Astrocyte (in vitro differentiated cells and primary cell): Measurements from ENCODE around the gene RILPL1.

ENCODE experiments used
- CTCF ChIP-seq: IDR thresholded peaks from 2 replicates; pipeline ENCODE4 v1.5.1; 2011; ENCODE audit warnings: low read depth, mild to moderate bottlenecking, inconsistent platforms, low read length, moderate library complexity; ENCODE audit not compliant: insufficient read depth
- EZH2 ChIP-seq: IDR thresholded peaks from 2 replicates; pipeline ENCODE4 v1.6.1; 2012; ENCODE audit warnings: mild to moderate bottlenecking, low read length, inconsistent platforms; ENCODE audit not compliant: insufficient read depth

DNA sequence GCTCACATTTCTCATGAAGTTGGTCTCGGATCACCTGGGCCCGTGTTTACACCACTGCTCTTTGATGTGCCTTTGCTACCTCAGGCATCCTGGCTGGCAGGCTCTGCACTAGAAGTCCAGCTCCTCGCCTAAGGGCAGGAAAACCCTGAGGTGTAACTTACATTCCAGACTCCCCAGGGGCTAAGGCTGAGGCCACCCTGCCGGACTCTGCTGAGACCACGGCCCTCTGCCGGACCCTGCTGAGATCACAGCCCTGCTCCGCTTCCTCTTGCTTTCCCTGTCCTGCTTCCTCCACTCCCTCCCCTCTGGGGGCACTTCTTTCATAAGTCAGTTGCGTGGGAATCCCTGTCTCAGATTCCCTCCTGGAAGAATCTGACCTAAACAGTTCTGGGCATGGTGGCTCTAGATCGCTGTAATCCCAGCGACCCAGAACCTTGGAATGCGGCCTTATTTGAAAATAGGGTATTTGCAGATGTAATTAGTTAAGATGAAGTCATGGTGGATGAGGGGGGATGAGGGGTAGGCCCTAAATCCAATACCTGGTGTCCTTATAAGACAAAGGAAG is 17.2 kb downstream of the RILPL1 start:
- TF ChIP-seq CTCF (no peak), EZH2 (no peak)
